GM18505 (cell line): ENCODE data around the gene SIGLEC8.
A peak's percentile ranks its signal among the peaks of the same experiment; 100 is the strongest.
"Not testable (repeated sequence)": the region's sequence is repeated elsewhere in the genome, so short reads cannot be mapped to it uniquely, and the experiment has no call there.

Experiments
- ATAC-seq: cut with Tn5 transposase; IDR thresholded peaks from one replicate; pipeline ENCODE4 v1.9.1; 2021; ENCODE audit not compliant: unreplicated experiment
- POLR2A ChIP-seq: IDR thresholded peaks from 4 replicates; pipeline ENCODE4 v1.6.1; 2011; ENCODE audit warnings: borderline replicate concordance; ENCODE audit not compliant: insufficient read depth, insufficient read length; ENCODE audit errors: extremely low read depth

Gene SIGLEC8

DNA sequence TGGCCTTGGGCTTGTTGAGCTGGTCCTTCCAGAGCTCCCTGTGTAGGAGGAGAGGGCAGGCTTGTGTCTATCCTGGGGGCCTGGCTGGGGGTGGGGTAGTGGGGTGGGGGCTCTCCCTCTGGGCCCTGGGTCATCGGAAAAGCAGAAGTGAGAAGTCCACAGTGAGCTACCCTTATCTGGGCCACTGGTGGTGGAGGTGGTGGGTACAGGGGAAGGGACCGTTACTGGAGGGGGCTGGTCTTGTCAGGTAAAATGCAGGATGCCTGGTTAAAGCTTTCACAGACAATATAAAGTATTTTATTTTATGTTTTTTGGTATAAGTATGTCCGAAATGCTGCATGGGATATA is 40.5 kb downstream of the SIGLEC8 start:
- ATAC-seq = peak; percentile 33
- TF ChIP-seq POLR2A = peak; percentile 1

DNA sequence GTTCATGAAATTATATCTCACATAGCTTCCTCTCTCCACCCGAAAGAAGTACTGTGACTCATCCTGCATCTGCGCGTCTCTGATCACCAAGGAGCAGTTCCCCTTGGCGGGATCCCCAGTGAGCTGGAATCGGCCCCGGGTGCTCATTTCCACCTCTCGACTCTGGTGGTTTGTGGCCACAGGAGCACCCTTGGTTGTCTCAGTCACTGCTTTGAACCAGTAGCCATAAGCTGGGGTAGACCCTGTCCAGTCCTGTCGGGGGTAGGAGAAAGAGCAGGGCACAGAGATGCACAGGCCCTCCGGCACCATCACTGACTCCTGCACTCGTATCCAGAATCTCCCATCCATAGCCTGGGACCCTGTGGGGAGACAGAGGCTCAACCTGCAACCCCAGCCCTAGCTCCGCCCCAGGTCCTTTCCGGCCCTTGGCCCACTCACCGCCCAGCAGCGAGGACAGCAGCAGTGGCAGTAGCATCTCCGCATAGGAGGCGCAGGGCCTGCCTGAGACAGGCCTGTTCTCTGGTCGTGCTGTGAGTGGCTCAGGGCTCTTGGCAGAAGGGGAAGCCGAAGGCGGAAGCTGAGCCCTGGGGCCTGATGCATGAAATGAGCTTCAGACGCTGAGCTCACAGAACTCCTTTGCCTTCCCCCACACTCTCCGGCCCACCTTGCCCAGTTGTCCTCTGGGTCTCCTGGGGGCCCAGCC is 41.0 kb downstream of the SIGLEC8 start, which contains the start of gene SIGLEC10:
Gene SIGLEC10, minus strand, starts transcription at position 536 of the 703 bp plus-strand sequence. Its CDS starts 61 bp downstream, at position 475.
- peak; percentile 64 for ATAC-seq
- peak; percentile 72 for TF ChIP-seq POLR2A

DNA sequence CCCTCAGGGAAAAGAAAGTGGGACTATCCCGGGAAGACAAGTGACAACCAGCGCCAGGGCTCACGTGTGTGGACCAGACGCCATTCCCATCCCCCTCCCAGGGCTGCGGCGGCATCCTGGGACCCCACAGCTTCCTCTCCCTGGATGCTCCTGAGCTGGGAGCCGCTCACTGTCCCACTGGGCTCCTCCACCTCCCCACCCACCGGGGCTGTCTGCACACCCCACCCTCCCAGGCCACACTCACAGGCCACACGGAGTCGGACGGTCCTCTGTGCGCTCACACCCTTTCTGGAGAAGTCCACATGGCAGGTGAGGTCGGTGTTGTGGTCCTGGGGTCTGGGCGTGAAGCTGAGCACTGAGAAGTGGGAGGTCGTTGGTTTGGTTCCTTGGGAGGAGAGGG is 41.8 kb downstream of the SIGLEC8 start:
- not testable (repeated sequence) for ATAC-seq

DNA sequence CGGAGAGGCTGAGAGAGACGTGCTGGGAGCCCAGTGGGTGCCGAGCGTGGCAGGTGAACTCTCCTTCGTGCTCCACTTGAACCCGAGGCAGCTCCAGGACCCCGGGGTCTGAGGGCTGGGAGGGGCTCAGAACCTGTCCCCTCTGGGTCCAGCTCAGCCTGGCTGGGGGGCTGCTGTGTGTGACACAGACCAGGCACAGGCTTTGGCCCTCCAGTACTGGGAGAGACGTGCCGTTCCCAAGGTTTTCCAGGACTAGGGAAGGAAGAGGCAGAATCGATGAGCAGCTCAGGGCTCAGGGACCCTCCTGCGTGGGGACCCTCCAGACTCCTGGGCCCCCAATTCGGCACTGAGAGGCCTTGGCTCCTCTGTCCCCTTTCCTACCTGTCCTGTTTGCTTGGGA is 43.1 kb downstream of the SIGLEC8 start:
- ATAC-seq = no peak
- no peak for TF ChIP-seq POLR2A

DNA sequence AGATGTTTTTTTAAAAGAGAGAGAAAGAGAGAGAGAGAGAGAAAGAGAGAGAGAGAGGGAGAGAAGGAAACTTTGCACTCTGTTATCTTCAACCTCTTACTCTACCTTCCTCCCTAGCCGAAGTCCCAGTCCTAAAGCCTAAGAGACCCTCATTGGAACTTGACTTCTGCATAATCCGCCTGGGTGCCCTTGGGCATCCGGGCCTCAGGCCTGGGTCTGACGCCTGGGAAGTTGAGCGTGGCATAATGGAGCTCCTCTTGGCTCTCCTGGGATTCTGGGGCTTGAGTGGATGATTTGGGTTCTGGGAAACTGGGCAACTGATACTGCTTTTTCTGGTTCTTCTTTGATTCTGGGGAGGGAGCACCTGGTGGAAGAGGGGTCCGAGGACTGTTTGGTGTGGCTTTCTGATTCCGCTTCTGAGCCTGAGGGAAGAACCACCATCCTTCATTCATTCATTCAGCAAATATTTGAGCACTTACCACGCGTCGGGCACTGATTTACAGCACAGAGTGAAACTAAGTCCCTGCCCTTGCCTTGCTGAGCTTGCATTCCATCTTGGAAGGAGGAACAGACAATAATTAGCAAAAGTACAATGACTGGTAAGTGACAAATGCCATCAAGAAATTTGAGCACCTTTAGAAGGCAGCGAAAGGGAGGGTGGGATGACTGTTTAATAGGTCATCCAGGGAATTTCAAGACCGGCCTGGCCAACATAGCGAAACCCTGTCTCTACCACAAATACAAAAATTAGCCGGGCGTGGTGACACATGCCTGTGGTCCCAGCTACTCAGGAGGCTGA is 47.1 kb downstream of the SIGLEC8 start:
- ATAC-seq = no peak
- no peak for TF ChIP-seq POLR2A

DNA sequence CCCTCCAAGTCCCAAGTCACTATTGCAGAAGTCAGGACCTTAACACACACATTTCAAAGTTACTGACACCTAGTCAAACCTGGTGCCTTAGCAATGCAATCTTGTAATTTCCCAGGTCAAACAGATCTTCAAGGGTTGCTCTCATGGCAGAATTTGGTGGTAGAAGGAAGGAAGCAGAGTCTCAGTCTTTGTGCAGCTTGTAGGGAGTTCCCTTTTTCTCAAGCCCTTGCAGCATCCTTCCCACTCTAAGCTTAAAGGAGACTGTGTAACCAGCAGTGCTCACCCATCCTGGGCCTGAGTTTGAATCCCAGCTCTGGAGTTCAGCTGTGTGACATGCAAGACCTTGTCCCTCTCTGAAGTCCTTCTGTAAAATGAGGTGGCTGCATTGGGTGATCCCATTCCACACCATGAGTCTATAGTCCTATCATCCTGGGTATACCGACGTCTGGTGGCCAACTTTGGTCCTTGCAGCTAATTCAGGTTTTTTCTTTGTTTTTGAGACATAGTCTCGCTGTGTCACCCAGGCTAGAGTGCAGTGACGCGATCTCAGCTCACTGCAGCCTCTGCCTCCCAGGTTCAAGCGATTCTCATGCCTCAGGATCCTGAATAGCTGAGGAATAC is 50.6 kb downstream of the SIGLEC8 start:
- no peak for ATAC-seq
- TF ChIP-seq POLR2A = no peak

DNA sequence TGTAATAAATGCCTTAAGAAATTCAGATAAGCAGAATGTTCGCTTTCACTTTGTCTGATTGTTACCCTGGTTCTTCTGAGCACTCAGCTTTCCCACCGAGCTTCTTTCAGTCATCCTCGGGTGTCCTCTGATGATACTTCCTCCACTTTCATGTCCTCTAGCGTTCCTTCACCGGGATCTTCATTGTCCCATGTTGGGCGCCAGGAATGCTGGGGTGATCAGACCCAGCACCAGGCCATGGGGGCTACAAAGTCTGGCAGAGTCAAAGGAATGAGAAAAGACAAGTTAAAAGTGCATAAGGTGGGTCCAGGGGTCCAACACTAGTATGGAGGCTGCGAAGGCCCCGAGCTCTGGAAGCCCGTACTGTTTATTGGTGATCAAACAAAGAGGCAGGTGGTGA is 56.1 kb downstream of the SIGLEC8 start:
- no peak for ATAC-seq
- no peak for TF ChIP-seq POLR2A
